Activated CD4-positive, alpha-beta memory T cell treated with anti-CD3 and anti-CD28 coated beads for 36 hours (primary cell): ENCODE measurements around the gene CTNND2. TPM values are rescaled to one million over a fixed set of nuclear protein-coding genes. Genes with fewer than 3 reads are reported as not detected.
"Not testable (repeated sequence)": the region's sequence is repeated elsewhere in the genome, so short reads cannot be mapped to it uniquely, and the experiment has no call there.

Source experiments
- CTCF ChIA-PET: fragments of 350-600 bp; sonication (Branson Sonifier 250); formaldehyde crosslinking; loops from one replicate; lab custom pipeline; 2021; ENCODE audit warnings: antibody characterized with exemption, inconsistent platforms; lab: Charles Lee
- POLR2A ChIA-PET: fragments of 350-600 bp; sonication (Branson Sonifier 250); formaldehyde crosslinking; loops from one replicate; lab custom pipeline; 2021; ENCODE audit warnings: antibody characterized with exemption; lab: Charles Lee
- DNase-seq: peaks from one replicate; pipeline ENCODE4 v3.0.0-alpha.2; 2020
- H3K27ac Mint-ChIP-seq: one replicate; pipeline ENCODE4 v1.8.0; 2021; ENCODE audit warnings: mixed read lengths
- H3K27me3 Mint-ChIP-seq: one replicate; pipeline ENCODE4 v1.8.0; 2021; ENCODE audit warnings: mixed read lengths
- H3K36me3 Mint-ChIP-seq: one replicate; pipeline ENCODE4 v1.8.0; 2021; ENCODE audit warnings: mixed read lengths
- H3K4me1 Mint-ChIP-seq: one replicate; pipeline ENCODE4 v1.8.0; 2021; ENCODE audit warnings: low read depth, mixed read lengths
- H3K4me3 Mint-ChIP-seq: one replicate; pipeline ENCODE4 v1.8.0; 2021; ENCODE audit warnings: mild to moderate bottlenecking, mixed read lengths
- H3K9me3 Mint-ChIP-seq: one replicate; pipeline ENCODE4 v1.8.0; 2021; ENCODE audit warnings: mixed read lengths
- intact Hi-C: fragments of 100-400 bp; cut with micrococcal nuclease; formaldehyde crosslinking; loops from one replicate; pipeline ENCODE4 v1.15.1; 2023
- total RNA-seq, 2 experiments: library from RNA; stranded (reverse); gene quantifications; one replicate each; pipeline ENCODE4 v1.2.3, GENCODE V29; 2021

Gene CTNND2
- total RNA-seq, 2 experiments from 2014 or later = not detected

- intact Hi-C loops = no loop called here
- no peaks in the 10 kb centered on the region for H3K27me3 Mint-ChIP-seq
- no peak overlapping the region for H3K4me3 Mint-ChIP-seq
- ChIA-PET CTCF (no interaction called here), POLR2A (no interaction called here)
- no peak for DNase-seq
- H3K27ac Mint-ChIP-seq = no peak overlapping the region
- no peaks in the 10 kb centered on the region for H3K36me3 Mint-ChIP-seq
- H3K4me1 Mint-ChIP-seq = no peaks in the 10 kb centered on the region
- H3K9me3 Mint-ChIP-seq = peaks cover 2% of the 10 kb centered on the region
These were observed 281.5 kb downstream of the CTNND2 start for GRCh38 chr5:11622785-11623184.

GRCh38 chr5:11620172-11620571 is 284.1 kb downstream of the CTNND2 start:
- Mint-ChIP-seq H3K4me1 (no peaks in the 10 kb centered on the region), H3K36me3 (no peaks in the 10 kb centered on the region), H3K4me3 (no peak overlapping the region), H3K9me3 (peaks cover 2% of the 10 kb centered on the region), H3K27me3 (no peaks in the 10 kb centered on the region), H3K27ac (no peak overlapping the region)
- DNase-seq = no peak
- ChIA-PET POLR2A (no interaction called here), CTCF (no interaction called here)
- intact Hi-C loops = no loop called here

GRCh38 chr5:11619339-11620024 is 284.8 kb downstream of the CTNND2 start:
- CTCF ChIA-PET = no interaction called here
- Mint-ChIP-seq H3K4me1 (no peaks in the 10 kb centered on the region), H3K36me3 (no peaks in the 10 kb centered on the region), H3K4me3 (no peak overlapping the region), H3K9me3 (peaks cover 2% of the 10 kb centered on the region), H3K27me3 (no peaks in the 10 kb centered on the region), H3K27ac (no peak overlapping the region)
- POLR2A ChIA-PET = no interaction called here
- intact Hi-C loops = no loop called here
- DNase-seq = no peak

GRCh38 chr5:11617080-11617479 is 287.2 kb downstream of the CTNND2 start:
- intact Hi-C loops = no loop called here
- no peaks in the 10 kb centered on the region for H3K36me3 Mint-ChIP-seq
- POLR2A ChIA-PET = no interaction called here
- H3K27me3 Mint-ChIP-seq = no peaks in the 10 kb centered on the region
- no peak overlapping the region for H3K27ac Mint-ChIP-seq
- CTCF ChIA-PET = no interaction called here
- no peak for DNase-seq
- H3K9me3 Mint-ChIP-seq = no peaks in the 10 kb centered on the region
- no peak overlapping the region for H3K4me3 Mint-ChIP-seq
- no peaks in the 10 kb centered on the region for H3K4me1 Mint-ChIP-seq

GRCh38 chr5:11616624-11617023 is 287.6 kb downstream of the CTNND2 start:
- H3K9me3 Mint-ChIP-seq, H3K4me3 Mint-ChIP-seq, H3K27me3 Mint-ChIP-seq, CTCF ChIA-PET, intact Hi-C loops, H3K27ac Mint-ChIP-seq, H3K4me1 Mint-ChIP-seq, DNase-seq, POLR2A ChIA-PET, H3K36me3 Mint-ChIP-seq: not testable (repeated sequence)

- ChIA-PET CTCF (no interaction called here), POLR2A (no interaction called here)
- Mint-ChIP-seq H3K4me1 (no peaks in the 10 kb centered on the region), H3K36me3 (no peaks in the 10 kb centered on the region), H3K27ac (no peak overlapping the region), H3K9me3 (no peaks in the 10 kb centered on the region), H3K27me3 (no peaks in the 10 kb centered on the region), H3K4me3 (no peak overlapping the region)
- intact Hi-C loops = no loop called here
- no peak for DNase-seq
These were observed 293.2 kb downstream of the CTNND2 start for GRCh38 chr5:11611011-11611410.

GRCh38 chr5:11609570-11610303 is 294.5 kb downstream of the CTNND2 start:
- CTCF ChIA-PET = no interaction called here
- H3K9me3 Mint-ChIP-seq = no peaks in the 10 kb centered on the region
- H3K4me1 Mint-ChIP-seq = no peaks in the 10 kb centered on the region
- DNase-seq = no peak
- POLR2A ChIA-PET = no interaction called here
- intact Hi-C loops = no loop called here
- H3K36me3 Mint-ChIP-seq = no peaks in the 10 kb centered on the region
- H3K4me3 Mint-ChIP-seq = no peak overlapping the region
- no peak overlapping the region for H3K27ac Mint-ChIP-seq
- no peaks in the 10 kb centered on the region for H3K27me3 Mint-ChIP-seq

- Mint-ChIP-seq H3K27me3 (no peaks in the 10 kb centered on the region), H3K36me3 (no peaks in the 10 kb centered on the region), H3K4me3 (no peak overlapping the region), H3K27ac (no peak overlapping the region), H3K4me1 (no peaks in the 10 kb centered on the region), H3K9me3 (no peaks in the 10 kb centered on the region)
- DNase-seq = no peak
- POLR2A ChIA-PET = no interaction called here
- CTCF ChIA-PET = no interaction called here
- intact Hi-C loops = no loop called here
These were observed 295.7 kb downstream of the CTNND2 start for GRCh38 chr5:11608530-11608929.

GRCh38 chr5:11607944-11608483 is 296.2 kb downstream of the CTNND2 start:
- Mint-ChIP-seq H3K36me3 (no peaks in the 10 kb centered on the region), H3K27ac (no peak overlapping the region), H3K27me3 (no peaks in the 10 kb centered on the region), H3K4me1 (no peaks in the 10 kb centered on the region), H3K9me3 (no peaks in the 10 kb centered on the region), H3K4me3 (no peak overlapping the region)
- intact Hi-C loops = no loop called here
- DNase-seq = no peak
- POLR2A ChIA-PET = no interaction called here
- CTCF ChIA-PET = no interaction called here

- Mint-ChIP-seq H3K4me3 (no peak overlapping the region), H3K27ac (no peak overlapping the region), H3K9me3 (no peaks in the 10 kb centered on the region), H3K27me3 (no peaks in the 10 kb centered on the region), H3K36me3 (no peaks in the 10 kb centered on the region), H3K4me1 (no peaks in the 10 kb centered on the region)
- DNase-seq = no peak
- ChIA-PET POLR2A (no interaction called here), CTCF (no interaction called here)
- intact Hi-C loops = no loop called here
These were observed 301.9 kb downstream of the CTNND2 start for GRCh38 chr5:11602298-11602697.

- H3K27me3 Mint-ChIP-seq = no peaks in the 10 kb centered on the region
- intact Hi-C loops = no loop called here
- POLR2A ChIA-PET = no interaction called here
- DNase-seq = no peak
- no peaks in the 10 kb centered on the region for H3K36me3 Mint-ChIP-seq
- H3K4me1 Mint-ChIP-seq = no peaks in the 10 kb centered on the region
- CTCF ChIA-PET = no interaction called here
- no peaks in the 10 kb centered on the region for H3K9me3 Mint-ChIP-seq
- H3K27ac Mint-ChIP-seq = no peak overlapping the region
- no peak overlapping the region for H3K4me3 Mint-ChIP-seq
These were observed 304.7 kb downstream of the CTNND2 start for GRCh38 chr5:11599499-11599898.

GRCh38 chr5:11596657-11597071 is 307.6 kb downstream of the CTNND2 start:
- intact Hi-C loops = no loop called here
- H3K27ac Mint-ChIP-seq = no peak overlapping the region
- no peak overlapping the region for H3K4me3 Mint-ChIP-seq
- CTCF ChIA-PET = no interaction called here
- POLR2A ChIA-PET = no interaction called here
- H3K36me3 Mint-ChIP-seq = no peaks in the 10 kb centered on the region
- H3K9me3 Mint-ChIP-seq = no peaks in the 10 kb centered on the region
- H3K4me1 Mint-ChIP-seq = no peaks in the 10 kb centered on the region
- H3K27me3 Mint-ChIP-seq = no peaks in the 10 kb centered on the region
- DNase-seq = no peak

- H3K27ac Mint-ChIP-seq = no peak overlapping the region
- H3K36me3 Mint-ChIP-seq = no peaks in the 10 kb centered on the region
- POLR2A ChIA-PET = no interaction called here
- intact Hi-C loops = no loop called here
- H3K27me3 Mint-ChIP-seq = no peaks in the 10 kb centered on the region
- H3K4me1 Mint-ChIP-seq = no peaks in the 10 kb centered on the region
- H3K9me3 Mint-ChIP-seq = no peaks in the 10 kb centered on the region
- no peak overlapping the region for H3K4me3 Mint-ChIP-seq
- no peak for DNase-seq
- CTCF ChIA-PET = no interaction called here
These were observed 308.1 kb downstream of the CTNND2 start for GRCh38 chr5:11596185-11596584.
